Astrocyte (in vitro differentiated cells and primary cell): ENCODE data around the gene HACD1.

Experiments
- CTCF ChIP-seq: IDR thresholded peaks from 2 replicates; pipeline ENCODE4 v1.5.1; 2011; ENCODE audit warnings: low read depth, mild to moderate bottlenecking, inconsistent platforms, low read length, moderate library complexity; ENCODE audit not compliant: insufficient read depth
- EZH2 ChIP-seq: IDR thresholded peaks from 2 replicates; pipeline ENCODE4 v1.6.1; 2012; ENCODE audit warnings: mild to moderate bottlenecking, low read length, inconsistent platforms; ENCODE audit not compliant: insufficient read depth

- TF ChIP-seq EZH2 (no peak), CTCF (peak; percentile 90)
Observed at GRCh38 chr10:17607603-17608332, 9.4 kb downstream of the HACD1 start.
